Panc1 (cell line): ENCODE data around the gene ANO9.

Source experiments
- POLR2AphosphoS5 ChIP-seq: IDR thresholded peaks from 2 replicates; pipeline ENCODE4 v1.6.1; 2012; ENCODE audit warnings: mild to moderate bottlenecking, low read depth, low read length, moderate library complexity
- SIN3A ChIP-seq: IDR thresholded peaks from 2 replicates; pipeline ENCODE4 v1.6.1; 2012; ENCODE audit warnings: low read depth, mild to moderate bottlenecking, low read length, moderate library complexity, borderline replicate concordance; ENCODE audit not compliant: insufficient read depth
- TCF7L2 ChIP-seq: IDR thresholded peaks from 2 replicates; pipeline ENCODE4 v1.6.1; 2011; ENCODE audit warnings: mild to moderate bottlenecking, low read depth, low read length, inconsistent platforms
- TF ChIP-seq, protein P1 (sequence below): fragments of 450-650 bp; IDR thresholded peaks from 2 replicates; pipeline ENCODE4 v1.5.1; 2017; ENCODE audit warnings: mild to moderate bottlenecking
- TF ChIP-seq, protein P2 (sequence below), 2 experiments: IDR thresholded peaks; 2 replicates each; pipeline ENCODE4 v1.6.1; 2011 to 2012; ENCODE audit warnings: low read depth in 2 of 2, control low read depth in 1 of 2, low read length in 1 of 2, mild to moderate bottlenecking in 1 of 2, moderate library complexity in 1 of 2; ENCODE audit not compliant: insufficient read depth in 1 of 2

DNA sequence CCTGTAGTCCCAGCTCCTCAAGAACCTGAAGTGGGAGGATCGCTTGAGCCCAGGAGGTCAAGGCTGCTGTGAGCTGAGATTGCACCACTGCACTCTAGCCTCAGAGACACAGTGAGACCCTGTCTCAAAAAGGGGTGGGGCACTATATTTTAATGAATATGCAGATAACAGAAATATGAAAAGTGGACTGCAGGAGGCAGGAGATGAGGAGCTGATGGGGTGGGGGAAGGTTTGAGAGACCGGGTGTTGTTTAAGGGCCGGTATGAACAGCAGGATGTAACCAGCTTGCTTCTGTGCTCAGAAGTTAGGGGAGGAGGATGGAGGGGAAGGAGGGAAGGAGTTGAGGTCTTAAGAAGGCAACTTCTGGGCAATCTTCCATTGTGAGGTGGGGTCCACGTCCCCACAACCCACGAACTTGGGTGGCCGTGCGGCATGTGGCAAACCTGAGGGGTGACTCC is 73.8 kb downstream of the ANO9 start:
- TF ChIP-seq, protein P1, sequence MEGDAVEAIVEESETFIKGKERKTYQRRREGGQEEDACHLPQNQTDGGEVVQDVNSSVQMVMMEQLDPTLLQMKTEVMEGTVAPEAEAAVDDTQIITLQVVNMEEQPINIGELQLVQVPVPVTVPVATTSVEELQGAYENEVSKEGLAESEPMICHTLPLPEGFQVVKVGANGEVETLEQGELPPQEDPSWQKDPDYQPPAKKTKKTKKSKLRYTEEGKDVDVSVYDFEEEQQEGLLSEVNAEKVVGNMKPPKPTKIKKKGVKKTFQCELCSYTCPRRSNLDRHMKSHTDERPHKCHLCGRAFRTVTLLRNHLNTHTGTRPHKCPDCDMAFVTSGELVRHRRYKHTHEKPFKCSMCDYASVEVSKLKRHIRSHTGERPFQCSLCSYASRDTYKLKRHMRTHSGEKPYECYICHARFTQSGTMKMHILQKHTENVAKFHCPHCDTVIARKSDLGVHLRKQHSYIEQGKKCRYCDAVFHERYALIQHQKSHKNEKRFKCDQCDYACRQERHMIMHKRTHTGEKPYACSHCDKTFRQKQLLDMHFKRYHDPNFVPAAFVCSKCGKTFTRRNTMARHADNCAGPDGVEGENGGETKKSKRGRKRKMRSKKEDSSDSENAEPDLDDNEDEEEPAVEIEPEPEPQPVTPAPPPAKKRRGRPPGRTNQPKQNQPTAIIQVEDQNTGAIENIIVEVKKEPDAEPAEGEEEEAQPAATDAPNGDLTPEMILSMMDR = no peak
- TF ChIP-seq POLR2AphosphoS5 = no peak
- TF ChIP-seq, protein P2, sequence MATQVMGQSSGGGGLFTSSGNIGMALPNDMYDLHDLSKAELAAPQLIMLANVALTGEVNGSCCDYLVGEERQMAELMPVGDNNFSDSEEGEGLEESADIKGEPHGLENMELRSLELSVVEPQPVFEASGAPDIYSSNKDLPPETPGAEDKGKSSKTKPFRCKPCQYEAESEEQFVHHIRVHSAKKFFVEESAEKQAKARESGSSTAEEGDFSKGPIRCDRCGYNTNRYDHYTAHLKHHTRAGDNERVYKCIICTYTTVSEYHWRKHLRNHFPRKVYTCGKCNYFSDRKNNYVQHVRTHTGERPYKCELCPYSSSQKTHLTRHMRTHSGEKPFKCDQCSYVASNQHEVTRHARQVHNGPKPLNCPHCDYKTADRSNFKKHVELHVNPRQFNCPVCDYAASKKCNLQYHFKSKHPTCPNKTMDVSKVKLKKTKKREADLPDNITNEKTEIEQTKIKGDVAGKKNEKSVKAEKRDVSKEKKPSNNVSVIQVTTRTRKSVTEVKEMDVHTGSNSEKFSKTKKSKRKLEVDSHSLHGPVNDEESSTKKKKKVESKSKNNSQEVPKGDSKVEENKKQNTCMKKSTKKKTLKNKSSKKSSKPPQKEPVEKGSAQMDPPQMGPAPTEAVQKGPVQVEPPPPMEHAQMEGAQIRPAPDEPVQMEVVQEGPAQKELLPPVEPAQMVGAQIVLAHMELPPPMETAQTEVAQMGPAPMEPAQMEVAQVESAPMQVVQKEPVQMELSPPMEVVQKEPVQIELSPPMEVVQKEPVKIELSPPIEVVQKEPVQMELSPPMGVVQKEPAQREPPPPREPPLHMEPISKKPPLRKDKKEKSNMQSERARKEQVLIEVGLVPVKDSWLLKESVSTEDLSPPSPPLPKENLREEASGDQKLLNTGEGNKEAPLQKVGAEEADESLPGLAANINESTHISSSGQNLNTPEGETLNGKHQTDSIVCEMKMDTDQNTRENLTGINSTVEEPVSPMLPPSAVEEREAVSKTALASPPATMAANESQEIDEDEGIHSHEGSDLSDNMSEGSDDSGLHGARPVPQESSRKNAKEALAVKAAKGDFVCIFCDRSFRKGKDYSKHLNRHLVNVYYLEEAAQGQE (IDR thresholded peaks at IDR 0.05; ENCODE audit: insufficient read depth in 1 of 2, low read depth in 2 of 2, low read length in 1 of 2) = no peak
- TF ChIP-seq SIN3A = no peak
- no peak for TF ChIP-seq TCF7L2
